OCI-LY7 (cell line): Measurements from ENCODE around the gene CELSR3. TPM values are rescaled to one million over a fixed set of nuclear protein-coding genes. Genes with fewer than 3 reads are reported as not detected.

Experiments
- BruUV-seq: library from RNA; stranded (reverse); fragments of 400-500 nt; replicated peaks from 2 replicates; lab custom pipeline; 2021; lab: Mats Ljungman, UMichigan
- CTCF ChIA-PET: fragments of 300-600 bp; sonication (Branson Sonifier 250); formaldehyde crosslinking; loops from one replicate; lab custom pipeline; 2022; ENCODE audit warnings: antibody characterized with exemption; ENCODE audit not compliant: unreplicated experiment; lab: Charles Lee
- POLR2A ChIA-PET: fragments of 300-600 bp; sonication (Branson Sonifier 250); formaldehyde crosslinking; loops from one replicate; lab custom pipeline; 2022; ENCODE audit warnings: antibody characterized with exemption; lab: Charles Lee
- DNase-seq: peaks from one replicate; pipeline ENCODE4 v3.0.0-alpha.2; 2015; ENCODE audit warnings: low spot score
- H2AFZ ChIP-seq: fragments of 200-600 bp; sonication (generic), shearing (Covaris generic); 2 replicates; pipeline ENCODE4 v1.6.1; 2014; ENCODE audit warnings: mild to moderate bottlenecking, antibody characterized with exemption, low read length, moderate library complexity
- H3K27ac ChIP-seq: fragments of 200-600 bp; sonication (generic); 2 replicates; pipeline ENCODE4 v1.5.1; 2014; ENCODE audit warnings: mixed run types, low read depth, mild to moderate bottlenecking, moderate library complexity, low read length, inconsistent platforms; ENCODE audit not compliant: poor library complexity, severe bottlenecking
- H3K36me3 ChIP-seq: fragments of 200-600 bp; sonication (generic); 2 replicates; pipeline ENCODE4 v1.6.1; 2014; ENCODE audit warnings: mild to moderate bottlenecking, antibody characterized with exemption, low read length, moderate library complexity, mixed read lengths; ENCODE audit not compliant: insufficient read depth
- H3K4me1 ChIP-seq: fragments of 200-600 bp; sonication (generic); 2 replicates; pipeline ENCODE4 v1.5.1; 2014; ENCODE audit warnings: mild to moderate bottlenecking, low read length; ENCODE audit not compliant: insufficient read depth, poor library complexity, severe bottlenecking
- H3K4me2 ChIP-seq: fragments of 200-600 bp; sonication (generic); 2 replicates; pipeline ENCODE4 v1.6.1; 2014; ENCODE audit warnings: mild to moderate bottlenecking, low read length
- H3K4me3 ChIP-seq: fragments of 200-600 bp; sonication (generic); 2 replicates; pipeline ENCODE4 v1.5.1; 2014; ENCODE audit warnings: mild to moderate bottlenecking, low read depth, low read length; ENCODE audit not compliant: poor library complexity, severe bottlenecking
- H3K79me2 ChIP-seq: fragments of 200-600 bp; sonication (generic); 2 replicates; pipeline ENCODE4 v1.6.1; 2016; ENCODE audit warnings: low read depth, mild to moderate bottlenecking, low read length, moderate library complexity, mixed read lengths; ENCODE audit not compliant: insufficient read depth
- H3K9me2 ChIP-seq: fragments of 200-600 bp; sonication (generic); 2 replicates; pipeline ENCODE4 v1.6.1; 2016; ENCODE audit warnings: mild to moderate bottlenecking, low read length, mixed read lengths; ENCODE audit not compliant: insufficient read depth
- H3K9me3 ChIP-seq: fragments of 200-600 bp; sonication (generic); 2 replicates; pipeline ENCODE4 v1.6.1; 2014; ENCODE audit warnings: mild to moderate bottlenecking, mixed run types, low read length, mixed read lengths
- H4K20me1 ChIP-seq: fragments of 200-600 bp; sonication (generic); 2 replicates; pipeline ENCODE4 v1.6.1; 2014; ENCODE audit warnings: mild to moderate bottlenecking, antibody characterized with exemption, low read length, moderate library complexity, mixed read lengths; ENCODE audit not compliant: insufficient read depth
- EZH2phosphoT487 ChIP-seq: fragments of 200-600 bp; sonication (generic); IDR thresholded peaks from 2 replicates; pipeline ENCODE4 v1.6.1; 2018; ENCODE audit warnings: low read depth, borderline replicate concordance, mild to moderate bottlenecking, mixed run types, antibody characterized with exemption, low read length, moderate library complexity, mixed read lengths
- intact Hi-C: fragments of 100-400 bp; cut with micrococcal nuclease; formaldehyde crosslinking; loops from one replicate; pipeline ENCODE4 v1.10.0; 2022; ENCODE audit not compliant: unreplicated experiment
- total RNA-seq, 2 experiments: library from RNA; depleted of rRNA in 1 of 2; stranded (reverse); fragments of >200 nt in 1 of 2; shearing (Covaris generic) in 1 of 2; gene quantifications; 2 replicates each; pipeline ENCODE4 v1.2.3, GENCODE V29; 2014 to 2022
- TF ChIP-seq, protein P1 (sequence below): fragments of 200-600 bp; sonication (generic); conservative IDR thresholded peaks from 2 replicates; pipeline ENCODE4 v1.5.1; 2014; ENCODE audit warnings: mild to moderate bottlenecking, antibody characterized with exemption, low read length, moderate library complexity, mixed read lengths

Gene CELSR3
- total RNA-seq, 2 experiments from 2014 or later = 3.0 to 9.1 TPM

DNA sequence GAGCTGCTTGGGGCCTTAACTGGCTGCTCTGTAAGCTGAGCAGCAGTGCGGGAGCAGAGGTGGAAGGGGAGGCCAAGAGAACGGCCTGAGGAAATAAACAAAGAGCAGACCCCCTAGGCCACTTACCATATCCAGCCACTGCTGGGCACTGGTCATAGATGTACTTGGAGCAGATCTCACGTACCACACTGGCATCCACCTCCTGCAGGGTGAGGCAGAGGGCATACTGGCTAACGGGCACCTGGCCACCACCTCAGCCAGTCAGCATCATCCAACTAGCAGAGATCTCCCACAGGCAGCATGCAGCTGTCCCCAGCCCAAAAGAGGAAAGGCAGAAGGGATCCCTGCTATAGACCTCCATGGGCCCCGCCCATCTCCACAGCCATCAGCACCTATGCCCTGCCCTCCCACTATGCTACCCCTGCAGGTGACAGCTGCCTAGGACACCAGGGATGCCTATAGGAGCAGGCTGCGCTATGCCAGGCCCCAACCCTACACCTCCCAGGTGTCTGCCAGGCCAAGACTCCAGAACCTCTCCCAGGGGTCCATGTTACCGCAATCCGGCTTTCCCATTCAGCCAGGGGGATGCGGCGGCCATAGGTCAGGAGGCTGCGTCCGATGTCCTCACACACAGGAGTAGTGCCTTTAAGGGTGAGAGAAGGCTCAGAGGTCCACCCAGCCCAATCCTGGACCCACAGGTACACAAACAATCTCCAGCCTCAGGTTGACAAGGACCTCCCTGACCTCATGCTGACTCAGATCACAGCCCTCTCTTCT is 63.0 kb downstream of the CELSR3 start:
- Histone ChIP-seq H4K20me1 (no peaks in the 10 kb centered on the region), H3K9me2 (no peaks in the 10 kb centered on the region), H2AFZ (no peak overlapping the region), H3K36me3 (peaks cover 73% of the 10 kb centered on the region), H3K4me2 (no peak overlapping the region), H3K79me2 (no peaks in the 10 kb centered on the region), H3K9me3 (no peaks in the 10 kb centered on the region), H3K27ac (no peak overlapping the region), H3K4me3 (no peak overlapping the region), H3K4me1 (no peaks in the 10 kb centered on the region)
- no peak for DNase-seq
- ChIA-PET POLR2A (interaction anchor here (0.5 kb wide), 1 partner anchor 1755 kb away, joined by 12 read pairs; no protein-coding TSS in a partner anchor), CTCF (no interaction called here)
- TF ChIP-seq, protein P1, sequence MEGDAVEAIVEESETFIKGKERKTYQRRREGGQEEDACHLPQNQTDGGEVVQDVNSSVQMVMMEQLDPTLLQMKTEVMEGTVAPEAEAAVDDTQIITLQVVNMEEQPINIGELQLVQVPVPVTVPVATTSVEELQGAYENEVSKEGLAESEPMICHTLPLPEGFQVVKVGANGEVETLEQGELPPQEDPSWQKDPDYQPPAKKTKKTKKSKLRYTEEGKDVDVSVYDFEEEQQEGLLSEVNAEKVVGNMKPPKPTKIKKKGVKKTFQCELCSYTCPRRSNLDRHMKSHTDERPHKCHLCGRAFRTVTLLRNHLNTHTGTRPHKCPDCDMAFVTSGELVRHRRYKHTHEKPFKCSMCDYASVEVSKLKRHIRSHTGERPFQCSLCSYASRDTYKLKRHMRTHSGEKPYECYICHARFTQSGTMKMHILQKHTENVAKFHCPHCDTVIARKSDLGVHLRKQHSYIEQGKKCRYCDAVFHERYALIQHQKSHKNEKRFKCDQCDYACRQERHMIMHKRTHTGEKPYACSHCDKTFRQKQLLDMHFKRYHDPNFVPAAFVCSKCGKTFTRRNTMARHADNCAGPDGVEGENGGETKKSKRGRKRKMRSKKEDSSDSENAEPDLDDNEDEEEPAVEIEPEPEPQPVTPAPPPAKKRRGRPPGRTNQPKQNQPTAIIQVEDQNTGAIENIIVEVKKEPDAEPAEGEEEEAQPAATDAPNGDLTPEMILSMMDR = no peak
- no peak for TF ChIP-seq EZH2phosphoT487
- intact Hi-C loops = no loop called here
- no TSS peak for BruUV-seq

DNA sequence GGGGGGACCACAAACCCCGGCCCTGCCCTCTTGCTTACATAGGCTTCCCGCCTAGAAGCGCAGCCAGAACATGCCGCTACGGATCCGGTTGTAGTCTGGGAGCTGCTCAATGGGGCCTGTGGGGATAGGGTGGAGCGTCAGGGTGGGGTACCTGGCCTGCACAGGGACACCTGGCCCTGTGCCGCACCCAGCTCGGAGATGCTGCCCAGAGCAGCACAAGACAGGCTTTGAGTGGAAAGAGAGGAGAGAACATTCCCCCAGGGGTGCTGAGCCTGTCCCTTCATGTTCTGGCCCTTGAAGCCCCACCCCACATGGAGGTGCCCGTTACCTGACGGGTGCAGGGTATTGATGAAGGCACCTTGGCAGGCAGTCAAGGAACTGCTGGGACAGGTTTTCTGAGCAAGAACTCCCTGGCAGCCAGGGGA is 63.6 kb downstream of the CELSR3 start:
- ChIA-PET CTCF (no interaction called here), POLR2A (interaction anchor here (0.5 kb wide), 1 partner anchor 1754 kb away, joined by 12 read pairs; no protein-coding TSS in a partner anchor)
- no peak overlapping the region for H3K4me3 ChIP-seq
- H3K4me2 ChIP-seq = no peak overlapping the region
- no peaks in the 10 kb centered on the region for H3K9me2 ChIP-seq
- H3K4me1 ChIP-seq = no peaks in the 10 kb centered on the region
- no peak overlapping the region for H3K27ac ChIP-seq
- no peak for DNase-seq
- intact Hi-C loops = no loop called here
- no peaks in the 10 kb centered on the region for H4K20me1 ChIP-seq
- H2AFZ ChIP-seq = no peak overlapping the region
- no peak for TF ChIP-seq EZH2phosphoT487
- TF ChIP-seq, protein P1 = no peak
- no TSS peak for BruUV-seq
- H3K79me2 ChIP-seq = no peaks in the 10 kb centered on the region
- peaks cover 67% of the 10 kb centered on the region for H3K36me3 ChIP-seq
- no peaks in the 10 kb centered on the region for H3K9me3 ChIP-seq
